ENCODE data around the gene LINGO4. TPM values are rescaled to one million over a fixed set of nuclear protein-coding genes. Genes with fewer than 3 reads are reported as not detected.

LINGO4 gene
- total and polyA plus RNA-seq, 3 donors from 2014 or later = 1.4 to 3.5 (median 3.1) TPM

DNA sequence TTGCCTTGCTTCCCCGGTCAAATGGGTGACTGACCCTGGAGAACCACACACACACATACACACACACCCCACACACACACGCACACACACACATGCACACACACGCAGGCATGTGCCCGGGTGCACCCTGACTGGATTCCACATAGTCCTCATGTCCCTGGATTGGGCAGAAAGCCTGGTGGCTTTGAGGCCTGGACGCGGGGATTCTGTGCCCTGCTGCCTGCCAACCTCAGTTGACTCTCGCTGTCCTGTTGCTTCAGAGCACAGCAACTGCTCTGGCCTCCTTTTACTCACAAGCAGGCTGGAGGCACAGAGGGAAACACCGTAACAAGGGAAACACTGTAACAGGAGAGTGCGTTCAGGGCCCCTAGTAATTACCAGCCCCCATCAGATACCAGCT is 20.0 kb upstream of the LINGO4 start:
- TF ChIP-seq POLR2A (IDR thresholded peaks at IDR 0.05) = no peak
- TF ChIP-seq, protein P1, sequence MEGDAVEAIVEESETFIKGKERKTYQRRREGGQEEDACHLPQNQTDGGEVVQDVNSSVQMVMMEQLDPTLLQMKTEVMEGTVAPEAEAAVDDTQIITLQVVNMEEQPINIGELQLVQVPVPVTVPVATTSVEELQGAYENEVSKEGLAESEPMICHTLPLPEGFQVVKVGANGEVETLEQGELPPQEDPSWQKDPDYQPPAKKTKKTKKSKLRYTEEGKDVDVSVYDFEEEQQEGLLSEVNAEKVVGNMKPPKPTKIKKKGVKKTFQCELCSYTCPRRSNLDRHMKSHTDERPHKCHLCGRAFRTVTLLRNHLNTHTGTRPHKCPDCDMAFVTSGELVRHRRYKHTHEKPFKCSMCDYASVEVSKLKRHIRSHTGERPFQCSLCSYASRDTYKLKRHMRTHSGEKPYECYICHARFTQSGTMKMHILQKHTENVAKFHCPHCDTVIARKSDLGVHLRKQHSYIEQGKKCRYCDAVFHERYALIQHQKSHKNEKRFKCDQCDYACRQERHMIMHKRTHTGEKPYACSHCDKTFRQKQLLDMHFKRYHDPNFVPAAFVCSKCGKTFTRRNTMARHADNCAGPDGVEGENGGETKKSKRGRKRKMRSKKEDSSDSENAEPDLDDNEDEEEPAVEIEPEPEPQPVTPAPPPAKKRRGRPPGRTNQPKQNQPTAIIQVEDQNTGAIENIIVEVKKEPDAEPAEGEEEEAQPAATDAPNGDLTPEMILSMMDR (IDR thresholded peaks at IDR 0.05) = no peak
- H3K27ac ChIP-seq = peak overlapping the region in 1 of 2 donors; percentile 72
- H3K36me3 ChIP-seq (ENCODE audit: low read depth, missing control alignments) = no peaks in the 10 kb centered on the region
- H3K27me3 ChIP-seq = no peaks in the 10 kb centered on the region
- WGBS, 2 donors = 6 to 11% methylated on average over 2 to 9 of the region's 9 CpGs
- H3K9me3 ChIP-seq = no peaks in the 10 kb centered on the region
- DNase-seq = peak; percentile 87
- H3K4me3 ChIP-seq = no peak overlapping the region
- peaks cover 41% of the 10 kb centered on the region for H3K4me1 ChIP-seq
- intact Hi-C loops (cut with DNase I; ENCODE audit: low total_unique reads) = no loop called here

DNA sequence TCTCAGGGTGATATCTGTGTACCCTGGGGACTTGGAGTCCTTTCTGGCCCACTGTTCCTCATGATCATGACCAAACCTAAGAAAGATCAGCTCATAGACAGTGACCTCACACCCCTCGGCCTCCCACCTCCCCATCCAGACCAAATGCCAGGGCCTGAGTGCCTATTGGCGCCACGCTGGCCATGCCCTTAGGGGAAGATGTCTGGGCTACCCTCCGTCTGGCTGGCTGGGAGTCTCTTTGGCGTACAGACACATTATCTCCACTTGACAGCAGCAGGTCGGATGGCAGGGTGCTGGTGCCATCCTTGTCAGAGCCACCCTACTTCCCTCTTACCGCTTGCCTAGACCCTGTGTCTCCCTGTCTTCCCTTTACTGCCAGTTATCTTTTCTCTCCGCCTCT is 18.0 kb upstream of the LINGO4 start:
- Histone ChIP-seq H3K4me1 (peaks cover 27% of the 10 kb centered on the region), H3K4me3 (no peak overlapping the region), H3K27ac (no peak overlapping the region), H3K36me3 (ENCODE audit: low read depth, missing control alignments) (no peaks in the 10 kb centered on the region), H3K27me3 (no peaks in the 10 kb centered on the region), H3K9me3 (no peaks in the 10 kb centered on the region)
- DNase-seq = no peak
- intact Hi-C loops (cut with DNase I; ENCODE audit: low total_unique reads) = no loop called here
- 78 to 92% methylated on average over 8 of the region's 8 CpGs for WGBS, 2 donors
- no peak for TF ChIP-seq POLR2A (IDR thresholded peaks at IDR 0.05)

GRCh38 chr1:151822404-151822803 is 17.2 kb upstream of the LINGO4 start:
- H3K27ac ChIP-seq = no peak overlapping the region
- no peak overlapping the region for H3K4me3 ChIP-seq
- TF ChIP-seq, protein P1 (IDR thresholded peaks at IDR 0.05) = no peak
- no peak for TF ChIP-seq POLR2A (IDR thresholded peaks at IDR 0.05)
- 75 to 84% methylated on average over 5 to 7 of the region's 7 CpGs for WGBS, 2 donors
- H3K36me3 ChIP-seq (ENCODE audit: low read depth, missing control alignments) = no peaks in the 10 kb centered on the region
- DNase-seq = no peak
- no peaks in the 10 kb centered on the region for H3K9me3 ChIP-seq
- no peaks in the 10 kb centered on the region for H3K27me3 ChIP-seq
- H3K4me1 ChIP-seq = peaks cover 24% of the 10 kb centered on the region
- intact Hi-C loops (cut with DNase I; ENCODE audit: low total_unique reads) = no loop called here

- DNase-seq = no peak
- WGBS, 2 donors = 47 to 57% methylated on average over 2 of the region's 2 CpGs
- H3K27me3 ChIP-seq = no peaks in the 10 kb centered on the region
- H3K4me1 ChIP-seq = peaks cover 17% of the 10 kb centered on the region
- H3K4me3 ChIP-seq = no peak overlapping the region
- H3K27ac ChIP-seq = no peak overlapping the region
- H3K9me3 ChIP-seq = no peaks in the 10 kb centered on the region
- intact Hi-C loops (cut with DNase I; ENCODE audit: low total_unique reads) = no loop called here
- TF ChIP-seq POLR2A (IDR thresholded peaks at IDR 0.05) = no peak
- TF ChIP-seq, protein P1 (IDR thresholded peaks at IDR 0.05) = no peak
- no peaks in the 10 kb centered on the region for H3K36me3 ChIP-seq (ENCODE audit: low read depth, missing control alignments)
Measured at GRCh38 chr1:151820940-151821339, 15.7 kb upstream of the LINGO4 start.

DNA sequence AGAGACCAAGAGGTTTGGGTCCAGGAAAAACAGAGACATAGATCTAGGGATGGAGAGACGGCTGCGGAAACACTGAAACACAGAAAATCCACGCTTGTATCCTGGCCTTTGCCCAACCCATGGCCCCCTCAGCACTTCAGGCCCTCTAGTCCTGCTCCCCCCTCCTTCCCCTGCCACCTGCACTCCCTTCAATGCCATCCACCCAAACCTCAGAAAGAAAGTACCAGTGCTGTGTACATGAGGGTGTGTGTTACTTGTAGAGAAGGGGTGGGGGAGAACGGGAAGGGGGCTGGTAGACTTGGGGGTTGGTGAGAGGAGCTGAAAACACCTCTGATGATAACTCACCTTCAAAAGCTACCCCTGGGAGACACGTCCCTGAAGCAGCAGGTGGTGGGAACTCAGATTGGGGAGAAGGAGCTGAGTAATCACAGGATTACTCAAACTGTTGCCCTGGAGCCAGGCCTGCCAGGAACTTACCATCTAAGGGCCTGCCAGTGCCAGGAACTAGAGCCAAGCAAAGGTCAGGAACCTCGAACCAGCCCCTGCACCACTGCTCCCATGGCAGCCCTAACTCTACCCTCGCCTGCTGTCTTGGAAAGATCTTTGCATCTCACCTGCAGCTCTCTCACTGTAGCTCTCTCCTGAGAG is 14.9 kb upstream of the LINGO4 start:
- TF ChIP-seq POLR2A (IDR thresholded peaks at IDR 0.05) = no peak
- TF ChIP-seq, protein P1 (IDR thresholded peaks at IDR 0.05) = no peak
- intact Hi-C loops (cut with DNase I; ENCODE audit: low total_unique reads) = no loop called here
- no peak for DNase-seq

More for the DNA sequence above, 14.9 kb upstream of the LINGO4 start:
- Histone ChIP-seq H3K4me3 (no peak overlapping the region), H3K4me1 (peaks cover 9% of the 10 kb centered on the region), H3K27ac (no peak overlapping the region), H3K36me3 (ENCODE audit: low read depth, missing control alignments) (no peaks in the 10 kb centered on the region), H3K27me3 (no peaks in the 10 kb centered on the region), H3K9me3 (no peaks in the 10 kb centered on the region)
- WGBS, 2 donors = 85 to 87% methylated on average over 6 to 7 of the region's 7 CpGs
